Immature natural killer cell (primary cell): ENCODE measurements around the gene NTN1. TPM values are rescaled to one million over a fixed set of nuclear protein-coding genes. Genes with fewer than 3 reads are reported as not detected.

Experiments used
- DNase-seq, 3 donors: peaks; one replicate each; pipeline ENCODE4 v3.0.0; 2022; ENCODE audit warnings: mixed read lengths in 1 of 3
- H3K27ac Mint-ChIP-seq, 6 donors: one replicate each; pipeline ENCODE4 v1.8.0; 2020; ENCODE audit warnings: mixed read lengths in 6 of 6, mild to moderate bottlenecking in 5 of 6, inconsistent platforms in 4 of 6, moderate library complexity in 3 of 6
- H3K27me3 Mint-ChIP-seq, 3 donors: one replicate each; pipeline ENCODE4 v1.8.0; 2020 to 2021; ENCODE audit warnings: low read depth in 3 of 3, mild to moderate bottlenecking in 3 of 3, mixed read lengths in 3 of 3, moderate library complexity in 3 of 3, inconsistent platforms in 1 of 3
- H3K36me3 Mint-ChIP-seq, 3 donors: one replicate each; pipeline ENCODE4 v1.8.0; 2020; ENCODE audit warnings: mixed read lengths in 3 of 3, inconsistent platforms in 2 of 3, mild to moderate bottlenecking in 2 of 3
- H3K4me1 Mint-ChIP-seq, 2 donors: one replicate each; pipeline ENCODE4 v1.8.0; 2020; ENCODE audit warnings: inconsistent platforms in 2 of 2, mild to moderate bottlenecking in 2 of 2, mixed read lengths in 2 of 2, moderate library complexity in 1 of 2
- H3K4me3 Mint-ChIP-seq, 5 donors: one replicate each; pipeline ENCODE4 v1.8.0; 2020; ENCODE audit warnings: mild to moderate bottlenecking in 5 of 5, mixed read lengths in 5 of 5, inconsistent platforms in 3 of 5, moderate library complexity in 3 of 5
- H3K9me3 Mint-ChIP-seq, 6 donors: one replicate each; pipeline ENCODE4 v1.8.0; 2020; ENCODE audit warnings: mild to moderate bottlenecking in 6 of 6, mixed read lengths in 6 of 6, inconsistent platforms in 4 of 6, moderate library complexity in 3 of 6
- polyA plus RNA-seq, 3 donors: library from polyadenylated mRNA; unstranded; fragments of 300-500 nt; fragmentation: Illumina TruSeq; gene quantifications; one replicate each; pipeline ENCODE4 v1.2.3, GENCODE V29; 2021

The NTN1 gene
- polyA plus RNA-seq, 3 donors from 2014 or later = not detected

DNA sequence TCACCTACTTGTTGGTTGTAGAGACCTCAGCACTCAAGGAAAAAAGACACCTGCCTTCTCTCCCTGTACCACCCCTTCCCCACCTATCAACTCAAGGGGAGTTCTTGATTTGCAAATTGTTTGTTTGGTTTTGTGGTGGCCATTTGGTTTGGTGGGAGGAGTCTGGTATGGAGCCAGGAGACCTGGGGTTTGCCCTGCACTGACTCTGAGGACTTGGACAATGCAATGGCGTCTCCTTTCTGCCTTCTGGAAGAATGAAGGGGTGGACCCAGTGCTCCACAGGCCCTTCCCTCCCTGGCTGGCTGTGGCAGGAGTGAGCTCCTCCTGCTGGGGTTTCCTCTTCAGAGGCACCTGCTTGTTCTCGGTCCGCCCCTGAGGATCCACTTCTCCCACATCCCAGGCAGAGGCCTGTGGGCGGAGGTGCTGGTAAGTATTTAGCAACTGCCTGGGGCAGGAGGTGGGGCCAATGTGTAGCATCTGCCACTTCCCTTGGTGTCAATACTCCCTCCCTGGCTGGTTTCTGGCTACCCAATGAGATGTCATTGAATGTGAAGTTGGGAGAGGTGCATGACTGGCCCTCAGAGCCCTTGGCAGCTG, 164.5 kb downstream of the NTN1 start:
- Mint-ChIP-seq H3K27me3 (peaks cover 2 to 13% (median 7%) of the 10 kb centered on the region in 3 donors), H3K4me3 (no peak overlapping the region), H3K36me3 (no peaks in the 10 kb centered on the region), H3K4me1 (peaks cover 0 to 10% of the 10 kb centered on the region in 2 donors), H3K27ac (no peak overlapping the region), H3K9me3 (no peaks in the 10 kb centered on the region)
- no peak for DNase-seq

DNA sequence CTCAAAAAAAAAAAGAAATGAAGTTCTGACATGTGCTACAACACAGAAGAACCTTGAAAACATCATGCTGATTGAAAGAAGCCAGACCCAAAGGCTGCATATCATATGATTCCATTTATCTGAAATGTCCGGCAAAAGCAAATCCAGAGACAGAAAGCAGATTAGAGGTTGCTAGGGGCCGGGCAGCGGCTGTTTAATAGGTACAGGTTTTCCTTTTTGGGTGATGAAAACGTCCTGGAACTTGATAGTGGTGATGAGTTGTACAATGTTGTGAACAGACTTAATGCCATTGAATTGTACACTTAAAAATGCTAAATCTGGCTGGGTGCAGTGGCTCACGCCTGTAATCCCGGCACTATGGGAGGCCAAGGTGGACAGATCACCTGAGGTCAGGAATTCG, 166.5 kb downstream of the NTN1 start:
- Mint-ChIP-seq H3K4me3 (no peak overlapping the region), H3K9me3 (no peaks in the 10 kb centered on the region), H3K4me1 (peaks cover 0 to 10% of the 10 kb centered on the region in 2 donors), H3K36me3 (no peaks in the 10 kb centered on the region), H3K27ac (no peak overlapping the region), H3K27me3 (peaks cover 0 to 13% (median 9%) of the 10 kb centered on the region in 3 donors)
- no peak for DNase-seq

DNA sequence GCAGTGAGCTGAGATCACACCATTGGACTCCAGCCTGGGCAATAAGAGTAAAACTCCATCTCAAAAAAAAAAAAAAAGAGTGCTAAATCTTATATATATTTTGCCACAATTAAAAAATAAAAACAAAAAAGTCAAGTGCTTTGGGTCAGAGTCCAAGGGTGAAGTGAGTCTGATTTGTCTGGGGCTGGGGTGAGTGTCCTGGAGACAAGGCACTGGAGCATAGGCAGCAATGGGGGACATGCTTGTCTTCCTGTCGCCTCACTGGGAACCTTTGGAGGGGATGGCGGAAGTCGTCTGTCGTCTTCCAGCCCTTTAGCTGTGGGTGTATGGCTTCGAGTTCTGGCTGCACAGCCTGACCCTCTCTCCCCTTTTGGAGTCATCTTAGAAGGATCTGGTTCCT, 167.1 kb downstream of the NTN1 start:
- no peak for DNase-seq
- H3K27ac Mint-ChIP-seq = no peak overlapping the region
- no peaks in the 10 kb centered on the region for H3K9me3 Mint-ChIP-seq
- peaks cover 0 to 11% (median 8%) of the 10 kb centered on the region in 3 donors for H3K27me3 Mint-ChIP-seq
- H3K36me3 Mint-ChIP-seq = no peaks in the 10 kb centered on the region
- peaks cover 0 to 5% of the 10 kb centered on the region in 2 donors for H3K4me1 Mint-ChIP-seq
- no peak overlapping the region for H3K4me3 Mint-ChIP-seq

DNA sequence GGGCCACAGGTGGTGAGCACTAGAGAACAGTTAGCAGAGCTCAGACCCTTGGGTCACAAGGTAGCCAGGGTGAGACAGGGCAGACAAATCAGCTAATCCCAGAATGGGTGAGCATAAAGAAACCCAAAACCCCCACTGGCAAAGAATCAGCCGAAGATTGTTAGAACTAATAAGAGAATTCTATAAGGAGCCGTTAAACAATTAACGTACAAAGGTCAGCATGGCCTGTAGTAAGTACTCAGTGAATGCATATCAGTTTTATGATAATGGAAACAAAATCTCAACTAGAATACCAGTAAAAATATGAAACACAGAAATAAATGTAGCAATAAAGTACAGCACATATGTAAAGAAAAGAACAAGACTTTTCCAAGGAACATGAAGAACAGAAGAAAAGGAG, 168.6 kb downstream of the NTN1 start:
- H3K4me3 Mint-ChIP-seq = no peak overlapping the region
- H3K9me3 Mint-ChIP-seq = no peaks in the 10 kb centered on the region
- no peaks in the 10 kb centered on the region for H3K36me3 Mint-ChIP-seq
- no peak overlapping the region for H3K27ac Mint-ChIP-seq
- peaks cover 0 to 13% (median 8%) of the 10 kb centered on the region in 3 donors for H3K27me3 Mint-ChIP-seq
- DNase-seq = no peak
- H3K4me1 Mint-ChIP-seq = no peaks in the 10 kb centered on the region

DNA sequence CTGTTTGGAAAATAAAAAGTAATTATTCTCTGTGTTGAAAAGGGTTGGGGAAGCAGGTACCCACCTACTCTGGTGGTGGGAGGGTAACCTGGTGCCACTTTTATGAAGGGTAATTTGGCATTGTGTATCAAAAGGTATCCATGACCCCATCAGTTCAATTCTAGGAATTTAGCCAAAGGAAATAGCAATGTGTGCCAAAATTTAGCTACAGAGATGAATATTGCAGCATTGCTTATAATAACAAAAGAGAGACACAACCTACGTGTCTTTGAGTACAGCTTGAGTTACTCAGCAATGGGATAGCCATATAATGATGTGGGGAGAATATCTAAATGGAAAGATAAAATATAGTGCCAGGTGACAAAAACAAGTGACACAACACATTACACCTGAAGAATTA, 170.7 kb downstream of the NTN1 start:
- Mint-ChIP-seq H3K36me3 (no peaks in the 10 kb centered on the region), H3K9me3 (no peaks in the 10 kb centered on the region), H3K27ac (no peak overlapping the region), H3K4me3 (no peak overlapping the region), H3K27me3 (peaks cover 1 to 9% (median 7%) of the 10 kb centered on the region in 3 donors), H3K4me1 (no peaks in the 10 kb centered on the region)
- DNase-seq = no peak

DNA sequence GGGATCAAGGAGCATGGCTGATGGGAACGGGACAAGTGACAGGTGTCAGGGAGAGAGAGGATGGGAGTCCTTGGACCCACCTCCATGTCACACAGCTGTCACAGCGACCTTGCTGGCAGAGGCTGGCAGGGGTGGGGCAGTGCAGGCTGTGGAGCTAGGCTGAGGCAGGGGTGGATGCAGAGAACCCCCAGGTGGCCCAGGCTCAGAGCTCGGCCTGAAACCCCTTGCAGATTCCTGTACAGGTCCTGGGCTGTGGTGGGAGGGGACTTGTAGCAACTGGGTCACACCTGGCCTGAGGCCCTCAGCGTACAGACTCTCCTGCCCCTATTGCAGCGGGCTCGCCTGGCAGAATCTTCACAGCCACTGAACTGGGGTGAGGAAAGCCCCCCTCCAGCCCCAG, 174.1 kb downstream of the NTN1 start:
- Mint-ChIP-seq H3K4me3 (no peak overlapping the region), H3K36me3 (no peaks in the 10 kb centered on the region), H3K27ac (no peak overlapping the region), H3K27me3 (peaks cover 4 to 12% (median 10%) of the 10 kb centered on the region in 3 donors), H3K9me3 (no peaks in the 10 kb centered on the region), H3K4me1 (no peaks in the 10 kb centered on the region)
- no peak for DNase-seq

DNA sequence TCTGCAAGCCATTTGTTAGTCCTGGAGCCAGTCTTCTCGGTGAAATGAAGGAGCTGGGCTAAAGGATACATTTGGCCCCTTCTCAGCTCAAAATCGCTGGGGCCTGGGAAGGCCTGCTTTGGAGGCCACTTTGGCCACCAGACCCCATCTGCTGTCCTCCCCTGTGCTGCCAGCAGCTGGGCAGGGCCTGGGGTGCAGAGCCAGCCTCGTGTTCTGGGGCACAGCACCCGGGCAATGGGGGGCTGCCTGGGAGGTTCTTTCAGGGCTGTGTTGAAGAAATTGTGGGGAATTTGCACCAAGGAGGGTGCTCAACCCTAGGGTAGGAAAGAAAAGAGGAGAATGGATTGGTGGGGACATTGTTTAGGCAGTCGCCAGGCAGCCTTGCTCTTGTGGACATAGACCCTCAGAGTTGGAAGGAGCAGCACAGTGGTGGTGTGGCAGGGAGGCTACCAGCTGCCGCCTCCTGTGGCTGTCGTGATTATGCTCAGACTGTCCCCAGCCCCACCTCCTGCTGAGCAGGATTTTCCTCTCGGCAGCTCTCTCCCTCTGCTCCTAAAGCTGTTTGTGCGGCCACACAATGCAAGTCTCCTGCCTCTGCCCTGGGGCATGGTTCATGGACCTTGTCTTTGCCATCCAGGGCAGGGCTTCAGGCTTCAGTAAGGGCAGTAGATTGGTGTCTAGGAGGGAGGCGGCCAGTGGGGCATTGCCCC, 174.8 kb downstream of the NTN1 start:
- H3K9me3 Mint-ChIP-seq = no peaks in the 10 kb centered on the region
- no peaks in the 10 kb centered on the region for H3K36me3 Mint-ChIP-seq
- no peak overlapping the region for H3K4me3 Mint-ChIP-seq
- no peak for DNase-seq
- H3K4me1 Mint-ChIP-seq = no peaks in the 10 kb centered on the region
- no peak overlapping the region for H3K27ac Mint-ChIP-seq
- H3K27me3 Mint-ChIP-seq = peaks cover 4 to 16% (median 11%) of the 10 kb centered on the region in 3 donors

DNA sequence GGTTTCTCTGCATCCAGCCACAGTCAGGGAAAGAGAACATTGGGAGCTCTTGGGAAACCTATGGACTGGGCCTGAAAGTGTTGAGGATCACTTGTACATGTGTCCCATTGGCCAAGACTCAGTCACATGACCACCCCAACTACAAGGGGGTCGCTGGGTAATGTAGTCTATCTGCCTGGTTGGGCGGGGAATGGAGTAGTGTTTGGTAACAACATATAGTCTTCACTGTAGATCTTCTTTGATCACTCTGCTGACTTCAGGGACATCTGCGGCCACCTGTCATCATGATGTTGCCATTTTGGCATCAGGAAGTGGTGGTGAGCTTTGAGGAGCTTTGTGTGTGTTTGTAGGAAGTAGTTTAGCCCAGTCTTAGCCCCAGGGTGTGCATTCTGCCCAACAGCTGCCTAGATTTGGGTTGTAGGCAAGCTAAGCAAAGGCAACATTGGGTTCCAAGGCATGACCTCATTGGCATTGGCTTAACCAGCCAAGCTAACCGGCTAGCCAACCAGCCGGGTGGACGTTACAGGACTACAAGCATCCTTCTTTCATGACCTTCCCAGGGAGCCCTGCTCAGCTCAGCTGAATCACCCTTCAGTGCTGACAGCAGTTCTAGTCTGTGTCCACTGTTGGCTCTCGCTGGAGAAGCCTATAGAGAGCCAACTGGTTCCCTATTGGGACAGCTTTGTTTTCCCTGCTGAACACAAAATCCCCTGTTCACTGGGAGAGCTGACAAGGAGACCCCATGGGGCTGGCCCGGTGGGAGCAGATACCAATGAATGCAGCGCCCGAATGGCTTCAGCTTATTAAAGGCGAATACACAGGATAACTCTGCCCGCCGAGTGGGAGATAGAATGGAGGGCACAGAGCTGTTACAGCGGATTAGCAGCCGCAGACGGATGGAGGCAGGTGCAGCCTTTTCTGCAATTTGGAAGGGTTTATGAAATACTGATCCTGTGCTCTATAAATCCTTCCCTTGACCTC, 178.6 kb downstream of the NTN1 start:
- Mint-ChIP-seq H3K27me3 (peaks cover 10 to 13% (median 11%) of the 10 kb centered on the region in 3 donors), H3K36me3 (no peaks in the 10 kb centered on the region), H3K4me3 (no peak overlapping the region), H3K9me3 (no peaks in the 10 kb centered on the region), H3K27ac (no peak overlapping the region), H3K4me1 (no peaks in the 10 kb centered on the region)
- DNase-seq = no peak

DNA sequence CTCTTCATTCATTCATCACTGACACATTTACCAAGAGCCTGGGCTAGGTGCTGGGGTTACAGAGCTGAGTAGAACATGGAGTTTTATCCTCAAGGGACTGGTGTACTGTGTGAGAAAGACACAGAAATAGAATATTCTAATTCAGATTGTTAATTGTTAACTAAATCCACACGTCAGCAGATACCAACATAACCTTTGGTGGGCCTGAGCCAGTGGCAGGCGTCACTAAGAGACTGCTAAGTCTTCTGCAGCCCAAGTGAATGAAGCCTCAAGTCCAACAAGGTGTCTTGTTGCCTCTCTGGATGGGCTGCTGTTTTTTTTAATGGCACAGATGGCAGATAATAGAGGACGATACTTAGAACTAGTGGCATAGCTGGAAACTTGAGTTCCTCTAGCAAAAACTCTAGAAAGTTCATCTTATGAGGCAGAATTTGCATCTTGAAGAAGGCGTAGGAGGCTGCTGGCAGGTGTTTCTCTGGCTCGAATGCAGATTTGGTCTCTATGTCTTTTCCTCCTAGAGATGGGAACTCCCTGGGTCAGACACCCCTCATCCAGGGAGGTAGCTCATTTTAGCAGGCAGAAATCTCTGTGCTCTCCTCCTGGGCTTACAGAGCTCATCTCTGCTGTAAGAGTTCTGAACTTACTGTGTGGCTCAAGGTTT, 179.5 kb downstream of the NTN1 start:
- no peak overlapping the region for H3K27ac Mint-ChIP-seq
- H3K36me3 Mint-ChIP-seq = no peaks in the 10 kb centered on the region
- no peak for DNase-seq
- no peak overlapping the region for H3K4me3 Mint-ChIP-seq
- H3K27me3 Mint-ChIP-seq = peaks cover 11 to 19% (median 14%) of the 10 kb centered on the region in 3 donors
- H3K4me1 Mint-ChIP-seq = no peaks in the 10 kb centered on the region
- H3K9me3 Mint-ChIP-seq = no peaks in the 10 kb centered on the region

DNA sequence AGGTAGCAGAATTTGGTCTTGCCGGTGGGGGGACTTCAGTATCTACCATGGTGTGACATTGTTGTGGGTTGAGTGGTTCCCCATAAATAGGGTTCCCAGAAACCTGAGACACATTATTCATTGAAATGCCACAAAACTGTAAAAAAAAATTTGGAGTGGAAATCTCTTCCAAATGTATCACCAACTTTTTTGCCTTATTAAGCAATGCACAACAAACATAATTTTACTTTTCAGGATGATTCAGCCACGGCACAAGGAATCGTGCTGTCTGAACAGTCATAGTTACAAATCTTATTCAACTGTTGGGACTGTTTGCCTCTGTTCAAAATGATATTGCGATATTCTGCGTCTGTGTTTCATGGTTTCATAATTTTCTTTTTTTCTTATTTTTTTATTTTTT, 181.2 kb downstream of the NTN1 start:
- Mint-ChIP-seq H3K27ac (no peak overlapping the region), H3K4me3 (no peak overlapping the region), H3K36me3 (no peaks in the 10 kb centered on the region), H3K4me1 (no peaks in the 10 kb centered on the region), H3K9me3 (no peaks in the 10 kb centered on the region), H3K27me3 (peaks cover 7 to 21% (median 12%) of the 10 kb centered on the region in 3 donors)
- no peak for DNase-seq

DNA sequence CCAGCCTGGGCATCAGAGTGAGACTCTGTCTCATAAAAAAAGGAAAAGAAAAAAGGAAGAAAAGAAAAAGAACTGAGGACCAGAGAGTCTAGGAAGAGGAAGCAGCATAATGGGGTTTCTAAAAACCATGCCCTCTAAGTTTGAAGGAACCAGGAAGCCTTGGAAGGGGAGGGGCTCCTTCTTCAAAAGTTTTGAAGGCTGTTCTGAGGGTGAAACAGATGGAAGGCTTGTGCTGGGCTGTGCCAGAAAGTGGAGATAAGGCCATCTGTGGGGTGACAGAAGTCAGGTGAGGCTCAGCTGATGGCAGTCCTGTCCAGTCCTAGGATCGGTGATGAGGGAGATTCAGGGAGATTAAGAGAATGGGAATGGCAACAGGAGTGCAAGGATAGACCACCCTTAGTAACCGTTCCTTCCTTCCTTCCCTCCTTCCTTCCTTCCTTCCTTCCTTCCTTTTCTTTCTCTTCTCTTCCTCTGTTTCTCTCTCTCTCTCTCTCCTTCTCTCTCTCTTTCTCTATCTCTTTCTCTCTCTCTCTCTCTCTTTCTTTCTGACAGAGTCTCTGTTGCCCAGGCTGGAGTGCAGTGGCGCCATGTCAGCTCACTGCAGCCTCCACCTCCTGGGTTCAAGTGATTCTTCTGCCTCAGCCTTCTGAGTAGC, 182.6 kb downstream of the NTN1 start:
- no peak for DNase-seq
- Mint-ChIP-seq H3K27ac (no peak overlapping the region), H3K4me1 (no peaks in the 10 kb centered on the region), H3K27me3 (peaks cover 3 to 15% (median 12%) of the 10 kb centered on the region in 3 donors), H3K4me3 (no peak overlapping the region), H3K9me3 (no peaks in the 10 kb centered on the region), H3K36me3 (no peaks in the 10 kb centered on the region)

DNA sequence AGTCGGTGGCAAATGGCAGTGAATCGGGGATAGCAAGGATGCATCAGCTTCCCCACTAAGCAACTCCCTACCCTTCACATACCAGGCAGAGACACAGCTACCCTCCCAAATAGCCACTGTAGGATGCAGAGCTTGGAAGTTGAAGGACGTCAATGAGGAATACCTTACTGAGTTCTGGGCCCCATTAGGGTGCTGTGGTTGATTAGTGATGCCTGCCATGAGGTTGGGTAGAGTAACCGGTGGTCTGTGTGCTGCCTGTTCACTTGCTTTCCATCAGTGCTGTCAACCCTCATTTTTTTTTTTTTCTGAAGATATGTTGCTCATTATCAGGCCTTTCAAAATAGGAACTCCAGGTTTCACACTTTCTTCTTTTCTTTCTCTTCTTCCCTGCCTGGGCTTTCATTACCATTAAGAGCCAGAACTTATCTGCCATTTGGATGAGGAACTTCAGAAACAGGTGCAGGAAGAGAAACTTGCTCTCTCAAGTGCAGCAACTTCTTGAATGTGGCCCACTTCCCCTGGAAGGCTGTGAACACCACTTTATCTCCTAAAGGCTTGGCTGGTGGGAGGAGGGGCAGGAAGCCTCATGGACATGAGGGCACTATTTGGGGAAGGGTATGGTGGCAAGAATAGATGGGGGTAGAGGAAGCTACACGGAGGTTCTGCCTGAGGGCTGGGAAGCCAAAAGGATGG, 183.5 kb downstream of the NTN1 start:
- H3K36me3 Mint-ChIP-seq = no peaks in the 10 kb centered on the region
- no peak for DNase-seq
- peaks cover 3 to 15% (median 11%) of the 10 kb centered on the region in 3 donors for H3K27me3 Mint-ChIP-seq
- no peaks in the 10 kb centered on the region for H3K9me3 Mint-ChIP-seq
- no peaks in the 10 kb centered on the region for H3K4me1 Mint-ChIP-seq
- no peak overlapping the region for H3K4me3 Mint-ChIP-seq
- no peak overlapping the region for H3K27ac Mint-ChIP-seq
